ENCODE measurements around the gene LONRF2.

GRCh38 chr2:100259106-100259505 is 63.2 kb downstream of the LONRF2 start:
- TF ChIP-seq CTCF (IDR thresholded peaks at IDR 0.05), result no peak
- TF ChIP-seq POLR2A (IDR thresholded peaks at IDR 0.05), result no peak
- no peak for TF ChIP-seq EP300 (IDR thresholded peaks at IDR 0.05)

Data from tibial nerve (tissue), 4 donors.